ENCODE results near the gene CA5A. TPM values are rescaled to one million over a fixed set of nuclear protein-coding genes. Genes with fewer than 3 reads are reported as not detected.

Gene CA5A
- total and polyA plus RNA-seq, 2 of the 13 experiments (the other 11 are each of a cell fraction or from before 2014, with no cell fraction given): 66.8 to 106 TPM

DNA sequence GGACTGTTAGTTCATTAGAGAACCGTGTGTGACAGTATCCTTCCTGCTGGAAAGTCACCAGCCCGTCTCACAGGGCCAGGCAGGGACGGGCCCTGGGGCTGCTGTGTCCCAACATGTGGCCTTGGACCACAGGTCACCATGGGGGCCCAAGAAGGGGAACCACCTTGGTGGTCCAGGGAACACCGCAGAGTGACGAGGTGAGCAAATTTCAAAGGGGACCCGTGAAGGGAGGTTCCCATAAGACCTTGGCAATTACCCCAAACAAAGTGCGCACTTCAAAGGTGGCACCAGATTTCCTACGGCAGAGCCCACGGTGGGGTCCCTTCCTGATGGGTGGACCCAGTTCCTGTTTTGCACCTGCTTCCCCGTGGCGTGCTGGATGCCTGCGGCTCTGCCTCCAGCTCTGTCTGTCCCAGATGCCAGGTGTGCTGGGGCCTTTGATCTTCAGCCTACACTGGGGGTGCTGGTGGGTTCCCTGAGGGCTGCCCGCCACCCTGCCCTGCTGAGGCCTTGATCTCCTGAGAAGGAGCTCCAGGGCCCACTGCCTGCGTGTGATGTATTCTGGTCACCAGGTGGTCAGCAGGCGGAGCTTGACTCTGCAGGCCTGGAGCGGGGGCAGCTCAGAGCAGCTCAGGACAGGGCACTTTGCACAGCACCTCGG lies 94.0 kb downstream of the CA5A start (continued):
- TF ChIP-seq, protein P1, sequence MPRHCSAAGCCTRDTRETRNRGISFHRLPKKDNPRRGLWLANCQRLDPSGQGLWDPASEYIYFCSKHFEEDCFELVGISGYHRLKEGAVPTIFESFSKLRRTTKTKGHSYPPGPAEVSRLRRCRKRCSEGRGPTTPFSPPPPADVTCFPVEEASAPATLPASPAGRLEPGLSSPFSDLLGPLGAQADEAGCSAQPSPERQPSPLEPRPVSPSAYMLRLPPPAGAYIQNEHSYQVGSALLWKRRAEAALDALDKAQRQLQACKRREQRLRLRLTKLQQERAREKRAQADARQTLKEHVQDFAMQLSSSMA (CRISPR knock-in tag; IDR thresholded peaks at IDR 0.05): no peak
- TF ChIP-seq ETV5 (CRISPR knock-in tag; IDR thresholded peaks at IDR 0.05; ENCODE audit: borderline replicate concordance) (0 out of 2 replicates have a peak, but pooled peaks have one; percentile 20), ZNF747 (CRISPR knock-in tag; IDR thresholded peaks at IDR 0.05; ENCODE audit: borderline replicate concordance) (peak; percentile 20; the same call in 1 of the 2 replicates), NFIB (CRISPR knock-in tag; IDR thresholded peaks at IDR 0.05; ENCODE audit: borderline replicate concordance) (0 out of 2 replicates have a peak, but pooled peaks have one; percentile 8), DR1 (CRISPR knock-in tag; IDR thresholded peaks at IDR 0.05) (0 out of 2 replicates have a peak, but pooled peaks have one; percentile 38), ZNF619 (CRISPR knock-in tag; IDR thresholded peaks at IDR 0.05) (peak; percentile 79; the same call in 1 of the 2 replicates), NAIF1 (CRISPR knock-in tag; IDR thresholded peaks at IDR 0.05; ENCODE audit: borderline replicate concordance) (no peak), ZNF232 (CRISPR knock-in tag; IDR thresholded peaks at IDR 0.05; ENCODE audit: borderline replicate concordance) (0 out of 2 replicates have a peak, but pooled peaks have one; percentile 58), MBNL3 (CRISPR knock-in tag; conservative IDR thresholded peaks at IDR 0.05) (no peak), ZNF350 (CRISPR knock-in tag; IDR thresholded peaks at IDR 0.05; ENCODE audit: borderline replicate concordance, low read depth) (peak; percentile 23; the same call in 1 of the 2 replicates), TCF7 (IDR thresholded peaks at IDR 0.05; ENCODE audit: low read depth) (peak; percentile 30; the same call in 1 of the 2 replicates), FOXC1 (CRISPR knock-in tag; IDR thresholded peaks at IDR 0.05; ENCODE audit: borderline replicate concordance) (no peak; the same call in 1 of the 2 replicates)
- TF ChIP-seq, protein P2, sequence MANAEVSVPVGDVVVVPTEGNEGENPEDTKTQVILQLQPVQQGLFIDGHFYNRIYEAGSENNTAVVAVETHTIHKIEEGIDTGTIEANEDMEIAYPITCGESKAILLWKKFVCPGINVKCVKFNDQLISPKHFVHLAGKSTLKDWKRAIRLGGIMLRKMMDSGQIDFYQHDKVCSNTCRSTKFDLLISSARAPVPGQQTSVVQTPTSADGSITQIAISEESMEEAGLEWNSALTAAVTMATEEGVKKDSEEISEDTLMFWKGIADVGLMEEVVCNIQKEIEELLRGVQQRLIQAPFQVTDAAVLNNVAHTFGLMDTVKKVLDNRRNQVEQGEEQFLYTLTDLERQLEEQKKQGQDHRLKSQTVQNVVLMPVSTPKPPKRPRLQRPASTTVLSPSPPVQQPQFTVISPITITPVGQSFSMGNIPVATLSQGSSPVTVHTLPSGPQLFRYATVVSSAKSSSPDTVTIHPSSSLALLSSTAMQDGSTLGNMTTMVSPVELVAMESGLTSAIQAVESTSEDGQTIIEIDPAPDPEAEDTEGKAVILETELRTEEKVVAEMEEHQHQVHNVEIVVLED (CRISPR knock-in tag; IDR thresholded peaks at IDR 0.05; ENCODE audit: borderline replicate concordance): 0 out of 2 replicates have a peak, but pooled peaks have one; percentile 46
- TF ChIP-seq, protein P3, sequence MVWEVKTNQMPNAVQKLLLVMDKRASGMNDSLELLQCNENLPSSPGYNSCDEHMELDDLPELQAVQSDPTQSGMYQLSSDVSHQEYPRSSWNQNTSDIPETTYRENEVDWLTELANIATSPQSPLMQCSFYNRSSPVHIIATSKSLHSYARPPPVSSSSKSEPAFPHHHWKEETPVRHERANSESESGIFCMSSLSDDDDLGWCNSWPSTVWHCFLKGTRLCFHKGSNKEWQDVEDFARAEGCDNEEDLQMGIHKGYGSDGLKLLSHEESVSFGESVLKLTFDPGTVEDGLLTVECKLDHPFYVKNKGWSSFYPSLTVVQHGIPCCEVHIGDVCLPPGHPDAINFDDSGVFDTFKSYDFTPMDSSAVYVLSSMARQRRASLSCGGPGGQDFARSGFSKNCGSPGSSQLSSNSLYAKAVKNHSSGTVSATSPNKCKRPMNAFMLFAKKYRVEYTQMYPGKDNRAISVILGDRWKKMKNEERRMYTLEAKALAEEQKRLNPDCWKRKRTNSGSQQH (CRISPR knock-in tag; IDR thresholded peaks at IDR 0.05; ENCODE audit: low read depth): no peak
- TF ChIP-seq, protein P4, sequence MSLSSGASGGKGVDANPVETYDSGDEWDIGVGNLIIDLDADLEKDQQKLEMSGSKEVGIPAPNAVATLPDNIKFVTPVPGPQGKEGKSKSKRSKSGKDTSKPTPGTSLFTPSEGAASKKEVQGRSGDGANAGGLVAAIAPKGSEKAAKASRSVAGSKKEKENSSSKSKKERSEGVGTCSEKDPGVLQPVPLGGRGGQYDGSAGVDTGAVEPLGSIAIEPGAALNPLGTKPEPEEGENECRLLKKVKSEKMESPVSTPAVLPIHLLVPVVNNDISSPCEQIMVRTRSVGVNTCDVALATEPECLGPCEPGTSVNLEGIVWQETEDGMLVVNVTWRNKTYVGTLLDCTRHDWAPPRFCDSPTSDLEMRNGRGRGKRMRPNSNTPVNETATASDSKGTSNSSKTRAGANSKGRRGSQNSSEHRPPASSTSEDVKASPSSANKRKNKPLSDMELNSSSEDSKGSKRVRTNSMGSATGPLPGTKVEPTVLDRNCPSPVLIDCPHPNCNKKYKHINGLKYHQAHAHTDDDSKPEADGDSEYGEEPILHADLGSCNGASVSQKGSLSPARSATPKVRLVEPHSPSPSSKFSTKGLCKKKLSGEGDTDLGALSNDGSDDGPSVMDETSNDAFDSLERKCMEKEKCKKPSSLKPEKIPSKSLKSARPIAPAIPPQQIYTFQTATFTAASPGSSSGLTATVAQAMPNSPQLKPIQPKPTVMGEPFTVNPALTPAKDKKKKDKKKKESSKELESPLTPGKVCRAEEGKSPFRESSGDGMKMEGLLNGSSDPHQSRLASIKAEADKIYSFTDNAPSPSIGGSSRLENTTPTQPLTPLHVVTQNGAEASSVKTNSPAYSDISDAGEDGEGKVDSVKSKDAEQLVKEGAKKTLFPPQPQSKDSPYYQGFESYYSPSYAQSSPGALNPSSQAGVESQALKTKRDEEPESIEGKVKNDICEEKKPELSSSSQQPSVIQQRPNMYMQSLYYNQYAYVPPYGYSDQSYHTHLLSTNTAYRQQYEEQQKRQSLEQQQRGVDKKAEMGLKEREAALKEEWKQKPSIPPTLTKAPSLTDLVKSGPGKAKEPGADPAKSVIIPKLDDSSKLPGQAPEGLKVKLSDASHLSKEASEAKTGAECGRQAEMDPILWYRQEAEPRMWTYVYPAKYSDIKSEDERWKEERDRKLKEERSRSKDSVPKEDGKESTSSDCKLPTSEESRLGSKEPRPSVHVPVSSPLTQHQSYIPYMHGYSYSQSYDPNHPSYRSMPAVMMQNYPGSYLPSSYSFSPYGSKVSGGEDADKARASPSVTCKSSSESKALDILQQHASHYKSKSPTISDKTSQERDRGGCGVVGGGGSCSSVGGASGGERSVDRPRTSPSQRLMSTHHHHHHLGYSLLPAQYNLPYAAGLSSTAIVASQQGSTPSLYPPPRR (CRISPR knock-in tag; IDR thresholded peaks at IDR 0.05; ENCODE audit: borderline replicate concordance): peak; percentile 61; the same call in 1 of the 2 replicates
- TF ChIP-seq, protein P5, sequence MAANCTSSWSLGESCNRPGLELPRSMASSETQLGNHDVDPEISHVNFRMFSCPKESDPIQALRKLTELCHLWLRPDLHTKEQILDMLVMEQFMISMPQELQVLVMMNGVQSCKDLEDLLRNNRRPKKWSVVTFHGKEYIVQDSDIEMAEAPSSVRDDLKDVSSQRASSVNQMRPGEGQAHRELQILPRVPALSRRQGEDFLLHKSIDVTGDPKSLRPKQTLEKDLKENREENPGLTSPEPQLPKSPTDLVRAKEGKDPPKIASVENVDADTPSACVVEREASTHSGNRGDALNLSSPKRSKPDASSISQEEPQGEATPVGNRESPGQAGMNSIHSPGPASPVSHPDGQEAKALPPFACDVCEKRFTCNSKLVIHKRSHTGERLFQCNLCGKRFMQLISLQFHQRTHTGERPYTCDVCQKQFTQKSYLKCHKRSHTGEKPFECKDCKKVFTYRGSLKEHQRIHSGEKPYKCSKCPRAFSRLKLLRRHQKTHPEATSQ (CRISPR knock-in tag; IDR thresholded peaks at IDR 0.05; ENCODE audit: borderline replicate concordance): no peak
